Activated T-helper 17 cell treated with anti-CD3 and anti-CD28 coated beads, Interleukin-2, amount 50 U/mL, for 72 hours (primary cell): ENCODE data around the gene CIRBP. TPM values are rescaled to one million over a fixed set of nuclear protein-coding genes. Genes with fewer than 3 reads are reported as not detected.
"Not testable (repeated sequence)": the region's sequence is repeated elsewhere in the genome, so short reads cannot be mapped to it uniquely, and the experiment has no call there.

ENCODE experiments used
- ATAC-seq: fragments of 150-1000 bp; cut with Tn5 transposase; replicated peaks from 2 replicates; pipeline ENCODE4 v1.10.0; 2021; ENCODE audit warnings: mild to moderate bottlenecking, moderate library complexity
- H3K27ac Mint-ChIP-seq: one replicate; pipeline ENCODE4 v1.8.0; 2022; ENCODE audit warnings: mixed read lengths
- H3K27me3 Mint-ChIP-seq: one replicate; pipeline ENCODE4 v1.8.0; 2022; ENCODE audit warnings: mixed read lengths
- H3K36me3 Mint-ChIP-seq: one replicate; pipeline ENCODE4 v1.8.0; 2022; ENCODE audit warnings: low read depth, mild to moderate bottlenecking, mixed read lengths
- H3K4me1 Mint-ChIP-seq: one replicate; pipeline ENCODE4 v1.8.0; 2022; ENCODE audit warnings: mixed read lengths
- H3K4me3 Mint-ChIP-seq: one replicate; pipeline ENCODE4 v1.8.0; 2022; ENCODE audit warnings: mild to moderate bottlenecking, mixed read lengths
- H3K9me3 Mint-ChIP-seq: one replicate; pipeline ENCODE4 v1.8.0; 2022; ENCODE audit warnings: mixed read lengths
- total RNA-seq, 2 donors: library from RNA; stranded (reverse); gene quantifications; one replicate each; pipeline ENCODE4 v1.2.3, GENCODE V29; 2022

CIRBP gene
- total RNA-seq, 2 donors from 2014 or later = 150 to 172 TPM

DNA sequence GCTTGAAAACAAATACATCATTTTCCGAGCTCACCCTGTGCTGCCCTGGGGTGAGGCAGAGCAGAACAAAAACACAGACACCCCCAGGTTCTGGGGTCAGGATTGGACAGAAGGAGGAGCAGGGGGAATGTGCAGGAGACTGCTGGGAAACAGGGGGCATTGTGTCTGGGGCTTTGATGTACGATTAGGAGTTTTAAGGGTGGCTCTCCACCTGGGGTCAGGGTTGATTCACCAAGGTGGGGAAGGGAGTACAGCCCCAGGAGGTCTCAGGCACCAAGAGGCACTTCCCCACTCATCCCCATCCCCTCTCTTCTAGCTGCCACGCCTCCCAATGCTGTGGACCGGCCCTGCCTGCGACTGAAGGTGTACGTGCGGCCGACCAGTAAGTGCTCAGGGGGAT lies 29.1 kb downstream of the CIRBP start:
- Mint-ChIP-seq H3K36me3 (no peaks in the 10 kb centered on the region), H3K27me3 (no peaks in the 10 kb centered on the region)
- ATAC-seq = no peak

DNA sequence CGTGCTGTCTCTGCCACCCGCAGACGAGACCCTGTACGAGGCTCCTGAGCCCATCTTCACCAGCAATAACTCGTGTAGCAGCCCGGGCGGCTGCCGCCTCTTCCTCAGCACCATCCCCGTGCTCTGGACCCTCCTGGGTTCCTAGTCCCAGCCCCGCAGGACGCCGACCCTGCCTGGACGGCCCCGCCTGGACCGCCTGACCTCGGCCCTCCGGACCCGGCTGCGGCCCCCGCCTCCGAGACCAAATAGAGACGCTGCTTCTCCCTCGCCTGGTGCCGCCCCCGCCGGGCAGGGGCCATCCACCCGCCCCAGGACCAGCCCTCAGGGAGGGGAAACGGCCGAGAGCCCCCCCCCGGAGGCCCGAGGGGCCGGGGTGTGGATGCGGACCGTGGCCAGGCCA lies 30.7 kb downstream of the CIRBP start:
- H3K4me3 Mint-ChIP-seq = no peak overlapping the region
- no peaks in the 10 kb centered on the region for H3K4me1 Mint-ChIP-seq
- H3K27ac Mint-ChIP-seq = no peak overlapping the region
- no peak for ATAC-seq
- no peaks in the 10 kb centered on the region for H3K9me3 Mint-ChIP-seq
- no peaks in the 10 kb centered on the region for H3K36me3 Mint-ChIP-seq
- H3K27me3 Mint-ChIP-seq = no peaks in the 10 kb centered on the region

More for the DNA sequence above, 29.1 kb downstream of the CIRBP start:
- Mint-ChIP-seq H3K27ac (no peak overlapping the region), H3K4me3 (no peak overlapping the region), H3K9me3 (no peaks in the 10 kb centered on the region), H3K4me1 (no peaks in the 10 kb centered on the region)

DNA sequence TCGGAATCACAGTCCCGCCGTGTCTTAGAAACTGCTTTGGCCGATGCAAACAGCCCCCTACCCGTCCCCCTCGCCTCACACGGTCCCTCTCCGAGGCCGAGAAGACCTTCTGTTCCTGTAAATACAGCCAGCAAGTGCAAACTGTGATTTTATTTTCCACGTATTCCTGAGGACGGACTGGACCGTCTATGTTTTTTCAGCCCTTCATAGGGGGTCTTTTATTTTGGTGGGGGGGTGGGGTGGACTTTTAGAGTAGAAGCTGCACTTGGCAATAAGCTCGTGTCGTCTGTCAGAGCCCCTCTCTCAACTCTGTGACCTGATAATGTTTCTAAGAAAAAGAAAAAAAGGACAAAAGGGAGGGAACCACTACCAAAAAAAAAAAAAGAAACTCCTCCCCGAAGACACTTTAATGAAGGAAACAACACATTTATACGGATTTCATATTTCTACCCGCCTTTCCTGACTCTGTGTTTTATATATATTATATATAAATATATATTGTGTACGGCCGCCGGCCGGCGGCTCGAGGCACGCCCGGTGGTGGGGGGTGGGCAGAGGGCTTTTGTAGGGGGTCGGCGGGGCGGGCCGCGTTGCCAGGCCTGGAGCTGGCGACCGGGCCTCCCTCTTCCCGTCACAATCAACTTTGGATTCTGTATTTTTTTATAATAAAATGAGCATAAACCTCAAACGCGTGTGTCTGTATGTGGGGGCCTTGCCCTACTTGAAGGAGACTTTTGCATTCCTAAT lies 31.8 kb downstream of the CIRBP start:
- Mint-ChIP-seq H3K27me3 (no peaks in the 10 kb centered on the region), H3K4me3 (no peak overlapping the region), H3K9me3 (no peaks in the 10 kb centered on the region), H3K36me3 (no peaks in the 10 kb centered on the region), H3K27ac (no peak overlapping the region), H3K4me1 (no peaks in the 10 kb centered on the region)
- ATAC-seq = no peak

DNA sequence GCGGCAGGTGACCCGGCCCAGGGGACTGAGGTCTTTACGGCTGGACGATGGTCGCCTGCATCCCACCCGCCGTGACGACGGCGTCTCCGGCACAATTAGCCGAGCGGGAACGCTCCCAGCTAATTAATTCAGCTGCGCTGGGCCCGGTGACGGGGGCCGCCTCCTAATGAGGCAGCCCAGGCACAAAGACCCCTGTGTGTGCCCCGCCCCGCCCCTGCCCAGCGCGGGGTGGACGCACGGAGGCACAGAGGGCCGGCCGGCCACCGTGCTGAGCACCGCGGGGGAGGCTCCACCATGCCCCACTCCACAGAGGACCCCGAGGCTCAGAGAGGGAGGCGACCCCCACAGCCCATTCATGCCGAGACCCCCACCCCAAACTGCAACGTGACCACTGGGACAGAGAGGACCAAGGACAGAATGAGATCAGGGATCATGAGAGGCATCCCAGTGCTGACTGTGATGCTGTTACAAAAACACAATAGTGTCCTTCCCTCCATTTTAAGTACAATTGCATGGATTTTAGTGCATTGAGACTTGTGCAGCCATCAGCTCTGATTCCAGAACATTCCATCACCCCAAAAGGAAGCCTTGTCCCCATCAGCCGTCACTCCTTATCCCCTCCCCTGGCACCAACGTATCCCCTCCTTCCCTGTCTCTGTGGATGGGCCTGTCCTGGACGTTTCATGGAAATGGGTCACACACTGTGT lies 33.6 kb downstream of the CIRBP start:
- Mint-ChIP-seq H3K27me3 (no peaks in the 10 kb centered on the region), H3K4me1 (no peaks in the 10 kb centered on the region), H3K4me3 (no peak overlapping the region), H3K36me3 (no peaks in the 10 kb centered on the region), H3K9me3 (no peaks in the 10 kb centered on the region), H3K27ac (no peak overlapping the region)
- no peak for ATAC-seq

DNA sequence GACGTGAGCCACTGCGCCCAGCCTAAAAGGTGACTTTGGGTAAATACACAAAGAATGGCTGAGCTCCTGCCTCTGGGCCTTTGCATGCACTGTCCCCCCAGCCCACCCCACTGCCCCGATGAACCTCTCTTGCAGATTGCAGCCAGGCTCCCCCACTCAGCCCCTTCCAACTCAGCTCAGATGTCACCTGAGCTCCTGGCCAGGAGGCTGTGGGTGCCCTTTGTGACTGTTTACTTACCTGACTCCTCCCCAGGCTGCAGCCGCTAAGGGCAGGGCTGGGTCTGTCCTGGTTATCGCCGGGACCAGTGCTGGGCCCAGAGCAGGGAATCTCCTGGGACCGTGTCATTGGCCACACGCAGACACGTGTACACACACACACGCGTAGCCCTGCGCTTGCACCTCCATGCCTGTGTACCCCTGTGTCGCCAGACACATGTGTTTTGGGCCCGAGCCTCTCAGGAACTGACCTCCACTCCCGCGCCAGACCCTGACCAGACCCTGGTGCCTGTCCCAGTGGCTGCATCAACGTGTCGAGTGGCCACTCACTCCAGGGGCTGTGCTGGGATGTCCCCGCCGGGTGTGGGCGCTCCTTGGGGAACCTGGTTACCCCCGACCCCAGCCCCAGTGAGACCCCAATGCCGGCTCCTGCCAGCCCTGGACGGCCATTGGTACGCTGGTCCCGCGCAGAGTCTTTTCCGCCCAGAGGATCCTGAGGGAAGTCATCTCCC lies 35.2 kb downstream of the CIRBP start:
- no peak for ATAC-seq

DNA sequence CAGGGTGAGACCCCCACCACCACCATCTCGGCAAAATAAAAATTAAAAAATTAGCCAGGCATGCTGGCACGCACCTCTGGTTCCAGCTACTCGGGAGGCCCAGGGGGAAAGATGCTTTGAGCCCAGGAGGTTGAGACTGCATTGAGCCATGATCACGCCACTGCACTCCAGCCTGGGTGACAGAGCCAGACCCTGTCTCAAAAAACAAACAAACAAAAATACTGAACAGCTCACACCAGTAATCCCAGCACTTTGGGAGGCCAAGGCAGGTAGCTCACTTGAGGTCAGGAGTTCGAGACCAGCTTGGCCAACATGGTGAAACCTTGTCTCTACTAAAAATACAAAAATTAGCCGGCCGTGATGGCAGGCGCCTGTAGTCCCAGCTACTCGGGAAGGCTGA lies 36.2 kb downstream of the CIRBP start:
- H3K36me3 Mint-ChIP-seq, H3K4me1 Mint-ChIP-seq, H3K9me3 Mint-ChIP-seq, H3K4me3 Mint-ChIP-seq, ATAC-seq, H3K27ac Mint-ChIP-seq, H3K27me3 Mint-ChIP-seq: not testable (repeated sequence)

More for the DNA sequence above, 35.2 kb downstream of the CIRBP start:
- no peaks in the 10 kb centered on the region for H3K4me1 Mint-ChIP-seq
- H3K9me3 Mint-ChIP-seq = no peaks in the 10 kb centered on the region
- H3K27ac Mint-ChIP-seq = no peak overlapping the region
- no peaks in the 10 kb centered on the region for H3K36me3 Mint-ChIP-seq
- H3K4me3 Mint-ChIP-seq = no peak overlapping the region
- H3K27me3 Mint-ChIP-seq = no peaks in the 10 kb centered on the region

DNA sequence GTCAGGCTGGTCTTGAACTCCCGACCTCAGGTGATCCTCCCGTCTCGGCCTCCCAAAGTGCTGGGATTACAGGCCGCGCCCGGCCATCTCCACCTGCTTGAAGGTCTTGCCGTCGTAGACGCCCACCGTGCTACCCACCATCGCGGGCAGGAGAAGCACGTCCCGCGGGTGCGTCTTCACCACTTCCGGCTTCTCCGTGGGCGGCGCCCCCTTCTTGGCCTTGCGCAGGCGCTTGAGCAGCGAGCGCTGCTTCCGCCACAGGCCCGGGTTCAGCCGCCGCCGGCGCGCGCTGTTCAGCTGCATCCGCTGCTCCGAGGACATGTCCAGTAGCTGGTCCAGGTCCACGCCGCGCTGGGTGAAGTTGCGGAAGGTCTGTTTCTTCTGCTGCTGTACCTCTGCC lies 38.2 kb downstream of the CIRBP start:
- Mint-ChIP-seq H3K4me3 (no peak overlapping the region), H3K27me3 (no peaks in the 10 kb centered on the region), H3K4me1 (no peaks in the 10 kb centered on the region), H3K9me3 (no peaks in the 10 kb centered on the region), H3K27ac (no peak overlapping the region), H3K36me3 (no peaks in the 10 kb centered on the region)
- ATAC-seq = no peak

DNA sequence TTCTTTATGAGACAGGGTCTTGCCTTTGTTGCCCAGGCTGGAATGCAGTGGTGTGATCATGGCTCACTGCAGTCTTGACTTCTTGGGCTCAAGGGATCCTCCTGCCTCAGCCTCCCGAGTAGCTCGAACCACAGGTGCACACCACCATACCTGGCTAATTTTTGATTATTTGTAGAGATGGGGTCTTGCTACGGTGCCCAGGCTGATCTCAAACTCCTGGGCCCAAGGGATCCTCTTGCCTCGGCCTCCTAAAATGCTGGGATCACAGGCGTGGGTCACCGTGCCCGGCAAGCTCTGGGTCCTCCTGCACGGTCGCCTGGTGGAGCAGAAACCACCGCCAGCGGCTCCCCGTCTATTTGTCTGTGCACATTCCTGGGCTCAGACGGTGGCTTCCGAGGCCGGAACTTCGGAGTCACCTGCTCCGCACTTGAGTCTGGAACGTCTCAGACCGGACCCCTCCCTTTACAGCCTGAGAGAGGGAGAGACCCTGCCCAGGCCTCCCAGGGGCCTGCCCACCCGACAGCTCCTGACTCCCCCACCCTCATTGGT lies 38.7 kb downstream of the CIRBP start:
- no peak for ATAC-seq
- no peaks in the 10 kb centered on the region for H3K36me3 Mint-ChIP-seq
- H3K27me3 Mint-ChIP-seq = no peaks in the 10 kb centered on the region
- no peaks in the 10 kb centered on the region for H3K4me1 Mint-ChIP-seq
- no peak overlapping the region for H3K27ac Mint-ChIP-seq
- H3K4me3 Mint-ChIP-seq = no peak overlapping the region
- H3K9me3 Mint-ChIP-seq = no peaks in the 10 kb centered on the region

DNA sequence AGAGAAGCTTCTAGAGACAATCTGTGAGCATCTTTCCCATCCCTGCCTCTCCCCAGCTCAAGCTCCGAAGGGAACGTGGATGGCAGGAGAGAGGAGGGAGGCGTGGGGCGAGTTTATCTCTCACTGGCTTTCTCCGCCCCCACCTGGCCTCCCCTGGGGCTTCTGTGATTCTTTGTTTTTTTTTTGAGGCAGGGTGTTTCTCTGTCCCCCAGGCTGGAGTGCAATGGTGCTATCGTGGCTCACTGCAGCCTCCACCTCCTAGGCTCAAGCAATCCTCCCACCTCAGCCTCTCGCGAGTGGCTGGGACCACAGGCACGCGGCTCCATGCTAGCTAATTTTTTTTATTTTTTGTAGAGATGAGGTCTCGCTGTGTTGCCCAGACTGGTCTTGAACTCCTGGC lies 39.6 kb downstream of the CIRBP start:
- no peak overlapping the region for H3K27ac Mint-ChIP-seq
- no peaks in the 10 kb centered on the region for H3K36me3 Mint-ChIP-seq
- H3K4me3 Mint-ChIP-seq = no peak overlapping the region
- no peaks in the 10 kb centered on the region for H3K27me3 Mint-ChIP-seq
- no peaks in the 10 kb centered on the region for H3K4me1 Mint-ChIP-seq
- no peak for ATAC-seq
- H3K9me3 Mint-ChIP-seq = no peaks in the 10 kb centered on the region

DNA sequence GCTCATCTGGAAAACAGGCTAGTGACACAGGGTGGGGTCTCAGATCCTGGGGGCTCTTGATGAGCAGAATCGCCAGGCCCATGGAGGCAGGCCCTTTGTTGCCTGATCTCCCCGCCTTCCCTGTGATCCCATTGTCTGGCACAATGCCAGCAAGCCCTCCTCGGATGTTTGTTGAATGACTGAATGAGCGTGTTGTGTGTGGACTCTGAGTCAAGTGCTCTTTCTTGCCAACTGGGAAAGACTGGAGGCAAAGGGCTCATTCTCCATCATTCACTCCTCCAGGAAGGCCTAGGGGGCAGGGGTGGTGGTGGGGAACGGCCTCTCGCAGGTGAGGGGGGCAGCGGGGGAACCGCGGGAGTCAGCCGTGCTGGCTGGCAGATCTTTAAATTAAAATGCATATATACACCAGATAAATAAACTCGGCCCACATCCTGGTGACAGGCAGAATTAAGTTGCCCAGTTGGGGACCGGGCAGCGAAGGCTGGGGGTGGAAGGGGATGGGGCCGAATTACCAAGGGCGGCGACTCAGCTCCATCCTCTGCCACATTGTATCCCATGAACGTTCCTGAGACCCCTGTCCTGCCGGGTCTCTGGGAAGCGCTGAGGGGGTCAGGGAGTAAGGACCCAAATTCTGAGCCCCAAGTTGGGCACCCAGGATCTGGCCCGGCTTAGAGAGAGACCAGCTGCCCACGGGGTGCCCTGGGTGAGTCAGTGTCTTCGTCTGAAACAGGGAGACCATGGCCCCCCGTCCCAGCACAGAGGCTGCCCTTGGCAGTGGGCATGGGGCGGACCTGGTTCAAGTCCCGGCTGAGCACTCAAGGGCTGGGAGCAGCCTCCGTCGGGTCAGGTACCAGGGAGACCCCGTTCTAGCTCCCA lies 41.1 kb downstream of the CIRBP start:
- Mint-ChIP-seq H3K4me3 (no peak overlapping the region), H3K9me3 (no peaks in the 10 kb centered on the region), H3K27ac (no peak overlapping the region), H3K36me3 (no peaks in the 10 kb centered on the region), H3K27me3 (no peaks in the 10 kb centered on the region), H3K4me1 (no peaks in the 10 kb centered on the region)
- no peak for ATAC-seq

DNA sequence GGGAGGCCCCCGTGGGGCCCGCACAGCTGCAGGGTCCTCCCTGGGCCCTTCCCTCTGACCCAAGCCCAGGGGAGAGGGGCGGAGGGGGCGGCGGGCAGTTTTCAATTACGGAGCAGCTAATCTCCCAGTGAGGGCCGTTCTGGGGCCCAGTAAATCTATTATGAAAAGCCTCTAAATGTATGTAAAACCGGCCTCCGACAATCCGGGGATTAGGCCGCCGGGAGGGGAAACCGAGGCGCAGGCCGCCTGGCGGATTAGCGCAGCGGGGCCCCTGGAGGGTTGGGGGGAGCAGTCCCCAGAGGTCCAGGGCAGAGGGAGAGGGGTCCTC lies 41.7 kb downstream of the CIRBP start:
- Mint-ChIP-seq H3K4me3 (no peak overlapping the region), H3K36me3 (no peaks in the 10 kb centered on the region), H3K4me1 (no peaks in the 10 kb centered on the region), H3K27me3 (no peaks in the 10 kb centered on the region), H3K27ac (no peak overlapping the region), H3K9me3 (no peaks in the 10 kb centered on the region)
- ATAC-seq = no peak

DNA sequence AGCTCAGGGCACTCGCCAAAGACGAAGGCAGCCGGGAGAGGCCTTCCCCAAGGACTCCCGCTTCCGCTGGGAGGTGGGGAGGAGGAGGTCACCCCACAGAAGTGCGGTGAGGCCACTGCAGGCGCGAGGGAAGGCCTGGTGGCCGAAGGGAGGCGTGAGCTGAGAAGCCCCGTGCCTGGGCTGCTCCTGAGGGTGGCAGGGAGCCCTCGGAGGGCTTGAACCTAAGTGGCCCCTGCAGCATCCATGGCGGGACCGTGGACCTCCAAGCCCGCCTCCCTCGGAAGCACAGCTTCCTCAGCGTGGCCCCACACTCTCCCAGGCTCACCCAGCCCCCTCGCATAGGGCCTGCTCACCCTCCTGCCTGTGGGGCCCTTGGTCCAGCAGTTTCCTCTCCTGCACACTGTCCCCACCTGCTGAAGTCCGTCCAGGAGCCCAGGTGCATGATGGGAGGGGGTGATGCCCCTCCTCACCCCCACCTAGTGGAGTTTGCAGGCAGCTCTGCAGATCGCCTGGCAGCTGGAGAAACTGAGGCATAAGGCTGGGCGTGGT lies 42.5 kb downstream of the CIRBP start:
- no peak overlapping the region for H3K4me3 Mint-ChIP-seq
- no peaks in the 10 kb centered on the region for H3K4me1 Mint-ChIP-seq
- no peaks in the 10 kb centered on the region for H3K36me3 Mint-ChIP-seq
- H3K9me3 Mint-ChIP-seq = no peaks in the 10 kb centered on the region
- ATAC-seq = no peak
- H3K27ac Mint-ChIP-seq = no peak overlapping the region
- no peaks in the 10 kb centered on the region for H3K27me3 Mint-ChIP-seq

DNA sequence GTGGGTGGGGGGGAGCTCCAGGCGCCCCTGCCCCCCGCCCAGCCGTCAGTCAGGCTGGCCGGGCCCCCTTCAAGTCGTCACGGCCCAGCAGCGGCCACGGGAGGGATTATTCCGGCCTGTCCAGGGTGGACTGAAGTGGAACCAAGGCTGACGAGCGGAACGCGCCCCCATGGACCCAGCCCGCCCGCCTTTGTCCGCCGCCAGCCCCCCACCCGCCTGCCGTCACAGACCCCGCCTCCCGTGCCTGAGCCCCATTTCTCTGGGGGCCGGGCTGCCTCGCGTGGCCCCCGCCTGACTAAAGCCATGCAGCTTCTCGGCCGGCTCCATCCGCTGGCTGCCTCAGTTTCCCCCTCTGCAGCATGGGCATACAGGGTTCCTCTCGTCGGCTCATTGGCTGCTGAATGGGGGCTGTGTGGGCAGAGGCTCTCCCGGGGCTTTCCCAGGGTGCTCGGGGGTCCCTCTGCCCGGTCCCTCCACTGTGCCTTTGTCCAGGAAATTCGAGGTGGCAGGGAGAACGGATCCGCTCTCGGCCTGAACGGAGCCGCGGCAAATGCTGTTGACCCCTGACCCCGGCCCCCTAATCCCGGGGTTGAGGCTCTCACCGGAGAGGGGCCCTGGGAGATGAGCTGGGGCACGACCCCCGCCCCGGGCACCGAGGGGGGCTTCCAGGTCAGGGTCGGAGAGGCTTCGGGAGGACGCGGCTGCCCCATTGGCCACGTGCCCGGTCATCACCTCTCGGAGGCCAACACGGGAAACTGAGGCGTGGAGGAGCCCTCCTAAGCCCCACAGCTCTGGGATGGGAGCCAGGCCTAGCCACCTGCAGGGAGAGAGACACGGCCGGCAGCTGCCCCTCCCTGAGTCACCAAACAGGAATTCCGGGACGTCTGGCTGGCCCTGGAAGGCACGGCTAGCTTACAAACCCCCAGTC lies 43.9 kb downstream of the CIRBP start:
- Mint-ChIP-seq H3K9me3 (no peaks in the 10 kb centered on the region), H3K27ac (no peak overlapping the region), H3K4me1 (no peaks in the 10 kb centered on the region), H3K36me3 (no peaks in the 10 kb centered on the region), H3K4me3 (no peak overlapping the region), H3K27me3 (peaks cover 9% of the 10 kb centered on the region)
- ATAC-seq = no peak
